ENCODE data around the gene BCL11A.

DNA sequence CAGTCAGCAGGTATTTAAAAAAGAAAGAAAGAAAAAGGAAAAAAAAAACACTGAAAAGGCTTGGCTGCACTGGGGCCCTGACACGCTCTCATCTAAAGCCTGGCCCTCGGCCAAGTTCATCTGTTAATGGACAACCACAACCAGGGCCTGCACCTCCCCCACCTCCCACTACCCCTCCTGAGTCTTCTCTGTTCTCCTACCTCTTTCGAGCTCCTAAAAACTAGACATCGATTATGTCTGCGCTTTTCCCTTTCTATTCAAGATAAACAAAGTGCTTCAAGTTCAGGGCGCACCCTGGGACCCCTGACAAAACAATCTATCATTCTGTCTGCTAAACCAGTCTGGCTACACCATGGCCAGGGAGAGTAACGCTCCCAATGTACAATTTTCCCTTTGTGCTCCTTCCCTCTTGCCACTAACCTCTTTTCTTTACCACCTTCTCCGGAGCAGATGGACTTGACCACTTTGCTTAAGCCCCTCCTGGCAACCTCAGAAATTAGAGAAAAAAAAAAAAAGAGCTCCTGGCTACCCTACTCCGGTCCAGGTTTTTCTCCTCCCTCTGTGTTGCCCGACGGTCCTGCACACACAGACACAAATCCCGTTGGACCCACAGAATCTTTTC, 22.7 kb downstream of the BCL11A start:
- no peak for TF ChIP-seq POLR2A (IDR thresholded peaks at IDR 0.05; ENCODE audit: low read length)
- no peak for TF ChIP-seq GATA1 (IDR thresholded peaks at IDR 0.05; ENCODE audit: low read depth, low read length)

Data from erythroblast (primary cell).